KOPT-K1 (cell line): ENCODE measurements around the gene IGLON5.

ENCODE experiments used
- H3K27ac ChIP-seq: fragments of 200-600 bp; sonication (generic); 2 replicates; pipeline ENCODE4 v1.5.1; 2016; ENCODE audit warnings: antibody characterized with exemption, mild to moderate bottlenecking, low read depth, low read length; ENCODE audit not compliant: poor library complexity, severe bottlenecking
- H3K36me3 ChIP-seq: fragments of 200-600 bp; sonication (generic); 2 replicates; pipeline ENCODE4 v1.5.1; 2017; ENCODE audit warnings: antibody characterized with exemption, mild to moderate bottlenecking, low read length, moderate library complexity; ENCODE audit not compliant: insufficient read depth
- H3K9me3 ChIP-seq: fragments of 200-600 bp; sonication (generic); 2 replicates; pipeline ENCODE4 v1.5.1; 2017; ENCODE audit warnings: antibody characterized with exemption, low read length, mild to moderate bottlenecking; ENCODE audit not compliant: insufficient read depth, poor library complexity, severe bottlenecking

Gene IGLON5

GRCh38 chr19:51296336-51297093 is 14.9 kb upstream of the IGLON5 start:
- no peak overlapping the region for H3K27ac ChIP-seq

GRCh38 chr19:51297406-51297805 is 14.0 kb upstream of the IGLON5 start:
- Histone ChIP-seq H3K9me3 (peaks cover 11% of the 10 kb centered on the region), H3K36me3 (no peaks in the 10 kb centered on the region), H3K27ac (no peak overlapping the region)

More at GRCh38 chr19:51296336-51297093, 14.9 kb upstream of the IGLON5 start:
- Histone ChIP-seq H3K9me3 (peaks cover 2% of the 10 kb centered on the region), H3K36me3 (no peaks in the 10 kb centered on the region)

- peaks cover 23% of the 10 kb centered on the region for H3K9me3 ChIP-seq
- no peak overlapping the region for H3K27ac ChIP-seq
- no peaks in the 10 kb centered on the region for H3K36me3 ChIP-seq
These were observed 10.2 kb upstream of the IGLON5 start for GRCh38 chr19:51301266-51301665.

DNA sequence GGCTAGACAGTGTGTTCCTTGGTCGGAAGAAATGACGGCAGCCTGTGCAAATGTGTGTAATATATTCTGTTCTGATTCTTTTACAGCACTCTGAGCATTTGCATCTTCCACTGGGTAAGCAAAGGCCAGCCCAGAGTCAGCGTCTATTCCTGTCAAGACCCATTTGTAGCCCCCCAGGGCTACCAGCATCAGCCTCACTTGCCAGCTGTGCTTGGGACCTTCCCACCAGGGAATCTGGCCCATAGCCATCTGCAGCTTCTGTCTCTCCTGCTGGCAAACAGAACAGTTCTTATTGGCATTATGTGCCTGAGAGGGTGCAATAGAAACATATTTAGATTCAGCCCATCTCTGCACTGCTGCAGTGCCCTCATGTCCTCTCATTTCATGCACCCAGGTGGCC is 6.0 kb upstream of the IGLON5 start:
- H3K27ac ChIP-seq: no peak overlapping the region
- no peaks in the 10 kb centered on the region for H3K36me3 ChIP-seq
- peaks cover 41% of the 10 kb centered on the region for H3K9me3 ChIP-seq

DNA sequence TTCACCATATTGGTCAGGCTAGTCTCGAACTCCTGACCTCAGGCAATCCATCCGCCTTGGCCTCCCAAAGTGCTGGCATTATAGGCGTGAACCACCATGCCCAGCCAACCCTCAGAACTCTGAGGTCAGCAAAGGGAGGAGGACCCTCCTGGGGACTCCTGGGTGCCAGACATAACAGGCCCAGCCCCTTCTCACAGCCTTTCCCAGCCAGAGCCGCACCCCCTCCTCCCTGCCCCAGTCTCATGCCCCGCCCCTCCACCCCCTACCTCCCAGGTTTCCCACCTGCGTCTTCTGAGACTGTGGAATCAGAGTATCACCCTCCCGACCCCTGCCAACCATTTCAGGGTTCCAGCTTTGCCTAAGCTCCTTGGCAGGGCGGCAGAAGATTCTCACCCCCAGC is 5.2 kb downstream of the IGLON5 start:
- Histone ChIP-seq H3K9me3 (no peaks in the 10 kb centered on the region), H3K27ac (no peak overlapping the region), H3K36me3 (no peaks in the 10 kb centered on the region)

GRCh38 chr19:51317376-51317775 is 5.9 kb downstream of the IGLON5 start:
- no peaks in the 10 kb centered on the region for H3K36me3 ChIP-seq
- no peaks in the 10 kb centered on the region for H3K9me3 ChIP-seq
- H3K27ac ChIP-seq: no peak overlapping the region

DNA sequence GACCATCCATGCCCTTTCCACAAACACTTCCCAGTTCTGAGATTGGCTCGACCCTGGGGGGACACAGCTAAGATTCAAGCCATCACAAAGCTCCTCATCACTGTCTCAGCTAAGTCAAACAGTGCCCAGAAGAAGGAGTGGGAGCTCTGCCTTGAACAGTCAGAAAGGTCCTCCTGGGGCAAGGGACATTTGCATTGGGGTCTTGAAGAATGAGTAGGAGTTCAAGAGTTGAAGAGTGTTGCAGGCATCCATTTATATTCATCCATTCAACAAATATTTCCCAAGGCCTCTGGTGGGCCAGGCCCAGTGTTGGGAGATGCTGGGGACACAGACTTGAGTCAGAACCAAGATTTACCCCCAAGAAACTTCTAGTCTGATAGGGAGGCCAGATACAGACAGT is 6.5 kb downstream of the IGLON5 start:
- Histone ChIP-seq H3K9me3 (no peaks in the 10 kb centered on the region), H3K36me3 (no peaks in the 10 kb centered on the region), H3K27ac (no peak overlapping the region)

GRCh38 chr19:51318687-51319648 is 7.5 kb downstream of the IGLON5 start:
- Histone ChIP-seq H3K27ac (no peak overlapping the region), H3K9me3 (no peaks in the 10 kb centered on the region), H3K36me3 (no peaks in the 10 kb centered on the region)

DNA sequence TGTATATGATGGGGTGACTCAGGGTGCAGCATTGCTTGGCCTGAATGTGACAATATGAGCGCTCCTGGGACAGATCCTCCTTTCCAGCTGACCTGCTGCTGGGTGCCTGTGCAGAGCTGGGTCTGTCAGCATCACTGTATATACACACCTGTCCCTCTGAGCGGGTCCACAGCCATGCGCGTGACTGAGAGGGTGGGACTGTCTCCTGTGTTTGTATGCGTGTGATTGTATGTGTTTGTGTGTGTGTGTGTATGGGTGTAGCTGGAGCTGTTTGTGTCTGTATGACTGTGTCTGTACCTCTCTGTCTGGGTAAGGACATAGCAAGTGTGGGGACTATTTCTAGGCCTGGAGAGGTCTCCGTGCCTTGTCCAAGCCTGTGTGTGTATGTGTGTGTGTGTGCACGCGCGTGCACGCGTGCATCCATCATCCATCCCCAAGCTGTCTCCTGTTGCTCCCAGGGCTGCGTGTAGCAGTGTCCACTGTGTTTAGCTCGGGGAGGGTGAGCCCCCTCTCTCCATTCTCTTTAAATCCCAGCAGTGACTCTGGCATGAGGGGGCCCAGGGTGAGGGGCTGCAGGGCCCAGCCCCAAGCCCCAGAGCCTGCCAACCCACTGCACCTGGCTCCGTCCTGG is 8.3 kb downstream of the IGLON5 start:
- no peak overlapping the region for H3K27ac ChIP-seq
- H3K36me3 ChIP-seq: no peaks in the 10 kb centered on the region
- H3K9me3 ChIP-seq: no peaks in the 10 kb centered on the region

- Histone ChIP-seq H3K27ac (no peak overlapping the region), H3K36me3 (no peaks in the 10 kb centered on the region), H3K9me3 (no peaks in the 10 kb centered on the region)
These were observed 8.8 kb downstream of the IGLON5 start for GRCh38 chr19:51320280-51320657.

DNA sequence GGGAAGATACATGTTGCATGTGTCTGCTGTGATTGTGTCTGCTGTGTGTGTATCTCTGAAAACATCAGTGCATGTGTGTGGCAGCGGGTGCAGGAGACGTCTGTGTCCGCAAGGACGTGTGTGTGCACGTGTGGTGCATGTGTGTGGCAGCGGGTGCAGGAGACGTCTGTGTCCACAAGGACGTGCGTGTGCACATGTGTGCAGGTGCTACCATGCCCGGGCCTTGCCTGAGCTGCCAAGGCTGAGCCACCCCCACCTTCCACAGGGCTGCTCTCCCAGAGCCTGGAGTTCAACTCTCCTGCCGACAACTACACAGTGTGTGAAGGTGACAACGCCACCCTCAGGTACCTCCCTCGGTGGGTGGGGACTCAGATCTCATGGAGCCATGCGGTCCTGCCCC is 10.4 kb downstream of the IGLON5 start:
- H3K9me3 ChIP-seq: no peaks in the 10 kb centered on the region
- no peaks in the 10 kb centered on the region for H3K36me3 ChIP-seq
- no peak overlapping the region for H3K27ac ChIP-seq

- no peak overlapping the region for H3K27ac ChIP-seq
- H3K36me3 ChIP-seq: no peaks in the 10 kb centered on the region
- no peaks in the 10 kb centered on the region for H3K9me3 ChIP-seq
These were observed 12.2 kb downstream of the IGLON5 start for GRCh38 chr19:51323481-51324166.

DNA sequence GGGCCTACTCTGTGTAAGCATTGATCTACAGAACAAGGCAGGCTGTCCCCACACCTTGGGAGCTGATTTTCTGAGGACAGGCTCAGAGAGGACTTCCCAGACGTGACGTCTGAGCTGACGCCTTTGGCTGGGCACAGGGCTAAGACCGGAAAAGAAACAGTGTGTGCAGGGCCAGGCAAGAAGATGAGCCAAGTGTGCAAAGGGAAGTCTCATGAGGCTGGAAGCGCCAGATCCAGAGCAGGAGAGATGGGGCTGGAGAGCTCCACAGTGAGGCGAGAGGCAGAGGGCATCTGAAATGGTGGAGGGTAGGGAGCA is 12.7 kb downstream of the IGLON5 start:
- Histone ChIP-seq H3K27ac (no peak overlapping the region), H3K9me3 (no peaks in the 10 kb centered on the region), H3K36me3 (no peaks in the 10 kb centered on the region)

DNA sequence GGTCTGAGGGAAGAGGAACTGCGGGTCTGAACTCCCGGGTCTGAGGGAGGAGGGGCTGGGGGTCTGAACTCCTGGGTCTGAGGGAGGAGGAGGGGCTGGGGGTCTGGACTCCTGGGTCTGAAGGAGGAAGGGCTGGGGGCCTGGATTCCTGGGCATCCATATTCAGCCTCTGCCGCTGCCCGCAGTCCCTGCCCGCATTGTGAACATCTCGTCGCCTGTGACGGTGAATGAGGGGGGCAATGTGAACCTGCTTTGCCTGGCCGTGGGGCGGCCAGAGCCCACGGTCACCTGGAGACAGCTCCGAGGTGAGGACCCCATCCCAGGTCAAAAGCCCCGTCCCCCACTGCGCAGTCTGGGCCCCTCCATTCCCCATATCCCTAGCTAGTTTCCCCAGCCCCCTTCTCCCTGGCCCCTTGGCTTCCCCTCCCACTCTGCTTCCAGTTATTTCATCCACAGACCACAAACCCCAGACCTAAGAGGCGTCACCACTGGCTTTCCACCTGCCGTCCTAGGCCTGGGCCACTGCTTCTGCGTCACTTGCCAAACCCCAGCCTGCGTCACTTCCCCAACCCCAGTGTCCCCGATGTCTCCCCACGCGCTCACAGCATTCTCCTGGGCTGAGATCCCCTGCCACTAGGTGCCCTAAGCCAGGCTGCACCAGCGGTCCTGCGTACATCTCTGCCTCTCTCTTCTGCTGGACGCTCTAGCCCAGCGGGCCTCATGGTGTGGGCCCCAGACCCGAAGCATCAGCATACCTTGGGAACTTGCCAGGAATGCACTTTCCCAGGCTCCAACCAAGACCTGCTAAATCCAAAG is 13.9 kb downstream of the IGLON5 start:
- Histone ChIP-seq H3K27ac (no peak overlapping the region), H3K36me3 (no peaks in the 10 kb centered on the region), H3K9me3 (no peaks in the 10 kb centered on the region)
